Jurkat, Clone E6-1 (cell line): ENCODE data around the gene PDE1A.

ENCODE experiments used
- DNase-seq: peaks from one replicate; pipeline ENCODE4 v3.0.0-alpha.2; 2011; ENCODE audit warnings: low read depth, low spot score
- H3K4me3 ChIP-seq: 2 replicates; pipeline ENCODE4 v1.5.1; 2011; ENCODE audit warnings: mild to moderate bottlenecking, low read length, control low read depth, moderate library complexity

PDE1A gene

DNA sequence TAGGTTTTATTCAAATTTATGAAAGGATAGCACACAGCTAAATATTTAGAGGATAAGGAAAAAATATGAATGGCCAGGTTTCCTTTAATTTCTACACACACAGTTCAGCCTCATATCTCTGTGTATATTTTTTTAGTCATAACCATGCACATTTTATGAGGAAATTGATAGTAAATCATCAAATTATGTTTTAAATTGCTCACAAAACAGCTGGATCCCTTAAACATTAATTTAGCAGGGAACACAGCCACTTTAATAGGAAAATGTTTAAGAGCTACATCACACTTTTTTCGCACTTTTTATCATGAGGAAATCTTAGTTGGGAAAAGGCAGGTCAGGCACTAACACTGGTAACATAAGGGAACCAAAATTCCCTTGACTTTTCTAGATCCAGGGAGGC lies 65.4 kb downstream of the PDE1A start:
- H3K4me3 ChIP-seq: no peak overlapping the region
- no peak for DNase-seq

DNA sequence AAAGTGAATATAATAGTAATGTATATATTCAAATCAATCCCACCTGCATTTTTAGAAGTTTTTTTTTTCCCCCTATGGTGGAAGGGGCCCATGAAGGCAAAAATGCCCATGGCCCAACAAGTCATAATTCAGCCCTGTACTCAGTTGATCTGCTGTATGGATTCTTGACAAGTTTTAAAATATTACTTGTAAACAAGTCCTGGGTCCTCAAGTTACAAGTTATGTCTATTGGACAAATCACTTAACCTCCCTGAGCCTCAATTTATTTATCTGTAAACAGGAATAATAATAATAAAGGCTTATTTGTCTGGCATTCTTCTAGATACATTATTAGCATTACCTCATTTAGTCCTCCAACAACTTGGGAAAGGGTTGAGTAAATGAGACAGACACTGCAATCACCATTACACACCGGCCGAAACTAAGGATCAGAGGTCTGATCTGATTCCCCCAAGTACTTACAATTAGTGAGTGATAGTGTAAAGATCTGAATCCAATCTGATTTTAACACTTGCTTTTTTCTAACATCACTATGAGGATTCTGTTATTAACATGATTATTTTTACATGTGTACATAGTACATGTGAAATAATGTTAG lies 66.1 kb downstream of the PDE1A start:
- DNase-seq: no peak

DNA sequence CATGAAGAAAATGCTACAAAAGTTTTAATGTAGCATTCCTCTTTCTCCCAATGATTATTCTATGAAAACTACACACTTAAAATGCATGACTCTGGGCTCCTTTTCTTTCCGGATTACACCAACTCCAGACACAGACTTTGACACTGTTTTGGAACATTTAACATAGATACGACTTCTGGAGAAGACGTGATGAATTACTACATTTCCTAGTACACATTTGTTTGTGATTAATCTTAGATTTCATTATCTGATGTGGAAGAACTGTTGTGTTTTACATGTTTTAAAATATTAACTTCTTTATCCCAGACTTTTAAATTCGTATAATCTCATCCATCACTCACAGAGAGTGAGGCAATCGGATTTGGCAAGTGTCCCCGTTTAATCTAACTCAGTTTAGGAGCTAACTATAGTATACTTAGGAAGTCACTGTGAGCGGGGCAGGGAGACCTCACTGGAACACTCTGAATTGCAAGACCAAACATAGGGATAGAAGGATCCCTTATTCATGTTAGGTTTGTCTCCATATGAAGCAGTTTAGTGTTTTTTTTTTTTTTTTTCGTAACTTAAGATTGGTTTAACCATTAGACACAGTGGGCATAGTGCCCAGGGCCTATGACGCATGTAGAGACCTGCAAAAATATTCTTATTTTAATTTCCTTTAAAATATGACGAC lies 66.7 kb downstream of the PDE1A start:
- DNase-seq: no peak

More for the DNA sequence above, 66.1 kb downstream of the PDE1A start:
- no peak overlapping the region for H3K4me3 ChIP-seq

DNA sequence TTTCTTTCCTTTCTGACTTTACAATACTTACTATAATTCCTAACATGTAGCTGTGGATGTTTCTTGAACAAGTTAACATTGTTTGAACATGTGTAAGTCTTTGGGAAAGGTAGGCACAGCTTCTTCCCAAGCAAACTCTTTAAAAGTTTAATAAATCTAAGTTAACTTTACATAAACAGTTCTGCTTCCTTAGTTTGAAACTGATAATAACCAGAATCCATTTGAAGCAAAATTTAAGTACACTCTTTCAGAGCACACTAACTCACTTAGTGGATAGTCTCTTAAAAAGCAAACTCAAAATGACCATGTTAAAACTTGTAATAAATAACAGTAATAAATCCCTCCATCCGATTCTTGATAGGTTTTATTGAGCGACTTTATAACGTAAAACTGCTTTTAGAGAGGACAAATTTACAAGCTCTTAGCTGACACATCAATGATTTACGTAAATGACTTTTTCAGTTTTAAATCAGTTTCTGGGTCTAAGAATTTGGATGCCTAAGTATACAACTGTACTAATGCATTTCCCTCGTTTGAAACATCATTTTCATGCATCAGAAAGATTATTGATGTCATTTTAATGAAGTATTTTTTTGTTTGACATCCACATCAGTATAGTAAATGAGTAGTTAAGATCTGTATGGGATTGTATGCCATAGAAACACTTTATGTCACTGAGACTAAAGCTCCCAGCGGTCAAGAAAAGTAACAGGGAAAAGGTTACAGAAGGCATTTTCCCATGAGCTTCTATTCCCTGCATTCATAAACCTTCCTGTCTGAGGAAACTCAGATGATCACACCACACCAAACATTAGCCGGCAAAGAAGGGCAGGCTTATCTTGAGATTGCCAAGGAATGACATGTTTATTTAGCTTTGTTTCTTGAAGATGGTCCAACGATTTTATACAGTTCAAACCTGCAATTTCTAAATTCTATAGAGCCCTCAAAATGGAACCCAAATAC lies 67.5 kb downstream of the PDE1A start:
- H3K4me3 ChIP-seq: no peak overlapping the region
- DNase-seq: no peak

More for the DNA sequence above, 66.7 kb downstream of the PDE1A start:
- H3K4me3 ChIP-seq: no peak overlapping the region

DNA sequence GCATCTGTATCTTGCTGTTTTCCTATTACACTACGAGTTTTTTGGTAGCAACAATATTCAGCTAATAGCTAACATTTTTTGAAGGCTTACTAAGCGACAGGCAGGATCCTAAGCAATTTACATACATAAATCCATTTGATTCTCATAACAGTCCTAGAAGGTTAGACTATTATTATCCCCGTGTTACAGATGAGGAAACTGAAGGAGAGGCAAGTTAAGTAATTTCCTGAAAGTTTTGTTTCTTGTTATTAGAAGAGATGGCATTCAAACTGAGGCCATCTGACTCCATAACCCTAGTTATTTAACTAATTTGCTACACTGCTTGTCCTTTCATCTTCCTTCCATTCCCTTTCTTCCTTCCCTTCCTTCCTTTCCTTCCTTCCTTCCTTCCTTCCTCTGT lies 68.2 kb downstream of the PDE1A start:
- no peak overlapping the region for H3K4me3 ChIP-seq
- no peak for DNase-seq

DNA sequence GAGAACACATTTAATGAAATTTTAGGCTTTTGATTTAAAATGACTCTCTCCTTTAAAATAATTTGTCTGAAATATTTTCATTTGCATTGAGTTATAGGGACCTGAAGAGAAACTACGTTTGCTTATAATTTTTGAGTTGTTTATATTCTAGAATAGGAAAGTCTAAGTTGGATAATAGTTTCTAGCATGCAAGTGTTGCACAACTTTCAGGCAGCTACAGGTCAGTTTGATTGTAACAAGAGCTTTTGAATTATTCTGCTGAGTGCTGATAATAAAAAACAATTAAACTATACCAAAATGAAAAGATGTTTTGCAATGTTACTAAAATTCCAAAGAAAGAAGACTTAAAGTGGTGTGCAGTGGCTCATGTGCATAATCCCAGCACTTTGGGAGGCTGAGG lies 71.0 kb downstream of the PDE1A start:
- no peak overlapping the region for H3K4me3 ChIP-seq
- no peak for DNase-seq

DNA sequence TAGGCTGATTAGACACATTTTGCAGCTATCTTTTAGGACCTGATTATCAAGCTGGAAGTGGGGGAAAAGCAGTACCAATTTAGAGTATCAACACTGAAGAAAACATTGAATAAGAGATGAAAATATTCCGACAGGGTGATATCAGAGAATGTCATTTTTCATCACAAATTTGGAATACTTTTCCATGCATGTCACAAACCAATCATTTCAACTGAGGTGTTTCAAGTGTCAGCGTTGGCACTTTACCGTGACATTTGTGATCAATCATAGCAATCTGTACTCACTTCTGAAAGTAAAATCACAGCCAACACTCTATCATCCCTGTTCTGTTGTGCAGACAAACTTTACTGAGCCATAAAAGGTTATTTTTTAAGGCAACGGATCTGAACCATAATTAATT lies 75.4 kb downstream of the PDE1A start:
- H3K4me3 ChIP-seq: no peak overlapping the region
- DNase-seq: no peak

DNA sequence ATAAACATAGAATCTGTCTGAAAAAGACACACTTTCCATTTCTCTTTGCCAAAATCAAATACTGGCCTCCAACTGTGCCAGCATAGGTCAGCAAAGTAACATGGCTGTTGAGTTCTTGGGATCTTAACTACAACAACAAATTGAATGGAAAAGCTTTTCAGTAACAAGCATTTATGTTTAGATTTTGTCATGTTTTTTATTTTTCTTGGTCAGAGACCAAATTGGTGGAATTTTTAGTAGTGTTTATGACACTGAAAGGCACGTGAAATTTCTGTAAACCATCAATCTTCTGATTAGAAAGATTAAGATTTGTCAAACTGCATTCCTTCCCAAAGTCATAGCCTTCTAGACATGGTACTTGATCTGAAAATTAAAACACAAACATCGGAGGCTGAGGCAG lies 77.6 kb downstream of the PDE1A start:
- no peak overlapping the region for H3K4me3 ChIP-seq
- DNase-seq: no peak

DNA sequence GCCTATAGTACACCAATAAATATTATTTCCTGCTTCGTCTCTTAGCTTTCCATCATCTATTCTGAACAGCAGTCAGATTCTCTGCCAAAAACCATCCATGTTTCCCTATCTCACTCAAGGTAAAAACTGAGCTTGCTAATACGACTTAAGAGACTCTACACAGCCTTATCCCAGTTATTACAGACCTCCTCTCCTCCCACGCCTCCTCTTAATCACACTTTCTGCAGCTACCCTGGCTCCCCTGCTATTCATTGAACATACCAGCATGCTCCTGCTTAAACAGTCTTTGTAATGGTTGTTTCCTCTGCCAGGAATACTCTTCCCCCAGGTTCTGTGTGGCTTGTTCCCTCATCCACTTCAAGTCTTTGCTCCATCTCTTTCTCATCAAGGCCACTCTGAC lies 81.5 kb downstream of the PDE1A start:
- H3K4me3 ChIP-seq: no peak overlapping the region
- no peak for DNase-seq

DNA sequence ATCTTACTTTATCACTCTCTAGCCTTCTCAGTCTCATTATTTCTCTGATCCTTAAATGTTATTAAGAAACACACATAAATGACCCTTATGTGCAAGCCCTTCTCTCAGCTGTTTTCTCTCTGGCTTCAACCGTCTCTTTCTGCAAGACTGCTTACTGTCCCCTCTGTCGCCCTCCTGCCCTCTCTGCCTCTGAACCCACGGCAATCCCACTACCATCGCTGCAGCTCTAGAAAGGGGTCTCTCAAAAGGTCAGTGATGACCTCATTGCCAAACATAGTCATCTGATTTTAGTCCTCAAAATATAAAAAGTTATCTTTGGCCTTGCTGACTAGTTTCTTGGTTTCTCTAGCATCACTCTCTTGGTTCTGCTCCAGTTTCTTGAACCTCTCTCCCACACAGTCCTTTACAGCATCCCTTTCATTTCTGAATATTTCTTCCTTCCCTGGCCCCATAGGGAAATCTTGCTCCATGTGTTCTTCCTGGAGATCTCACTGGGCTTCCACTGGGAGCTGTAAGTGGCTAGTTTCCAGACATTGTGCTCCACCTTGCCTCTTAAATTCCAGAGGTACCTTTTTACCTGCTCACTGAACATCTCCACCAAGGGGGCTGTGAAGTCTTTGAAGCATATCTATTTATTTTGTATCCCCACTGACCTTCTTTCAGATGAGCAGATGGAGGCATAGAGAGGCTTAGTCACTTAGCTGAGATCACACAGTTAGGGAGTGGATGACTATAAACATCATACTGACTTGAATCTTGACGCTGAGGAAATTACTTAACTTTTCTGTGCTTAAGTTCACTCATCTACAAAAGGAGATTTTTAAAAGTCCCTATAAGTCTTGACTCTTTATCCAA lies 96.2 kb downstream of the PDE1A start:
- no peak for DNase-seq

DNA sequence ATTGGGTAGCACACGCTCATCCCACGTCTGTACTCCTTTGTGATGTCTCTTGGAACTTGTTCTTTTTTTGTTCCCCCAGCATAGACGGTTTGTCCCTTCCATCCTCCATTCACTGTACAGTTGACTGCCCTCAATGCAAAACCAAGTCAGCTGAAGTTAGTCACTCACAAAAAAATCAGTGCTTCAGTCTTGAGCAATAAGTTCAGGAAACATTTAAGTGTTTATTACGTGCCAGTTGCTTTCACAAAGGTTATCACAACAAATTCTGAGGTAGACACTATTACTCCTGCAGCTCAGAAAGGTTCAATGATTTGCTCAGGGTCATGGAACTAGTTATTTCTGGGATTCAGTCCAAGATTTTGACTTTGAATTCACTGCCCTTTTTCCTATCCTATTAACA lies 102.2 kb downstream of the PDE1A start:
- no peak overlapping the region for H3K4me3 ChIP-seq
- DNase-seq: no peak

More for the DNA sequence above, 96.2 kb downstream of the PDE1A start:
- H3K4me3 ChIP-seq: no peak overlapping the region

DNA sequence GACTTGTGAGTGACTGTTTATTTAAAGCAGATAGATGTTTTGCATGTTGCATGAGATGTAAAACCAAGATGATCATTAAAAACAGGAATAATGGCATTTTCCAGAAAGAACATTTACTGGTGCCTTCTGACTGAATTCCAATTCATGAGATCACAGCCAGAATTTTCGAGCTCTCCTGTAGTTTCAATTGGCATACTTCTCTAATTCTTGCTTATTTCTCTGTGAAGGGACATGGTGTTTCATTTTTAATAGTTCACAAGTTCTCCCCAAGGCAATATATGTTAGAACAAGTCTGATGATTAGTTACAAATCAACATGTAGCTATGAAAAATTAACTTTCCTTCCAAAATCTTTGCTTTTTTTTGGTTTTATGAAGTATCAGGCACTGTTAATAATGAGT lies 105.7 kb downstream of the PDE1A start:
- DNase-seq: no peak
- H3K4me3 ChIP-seq: no peak overlapping the region

DNA sequence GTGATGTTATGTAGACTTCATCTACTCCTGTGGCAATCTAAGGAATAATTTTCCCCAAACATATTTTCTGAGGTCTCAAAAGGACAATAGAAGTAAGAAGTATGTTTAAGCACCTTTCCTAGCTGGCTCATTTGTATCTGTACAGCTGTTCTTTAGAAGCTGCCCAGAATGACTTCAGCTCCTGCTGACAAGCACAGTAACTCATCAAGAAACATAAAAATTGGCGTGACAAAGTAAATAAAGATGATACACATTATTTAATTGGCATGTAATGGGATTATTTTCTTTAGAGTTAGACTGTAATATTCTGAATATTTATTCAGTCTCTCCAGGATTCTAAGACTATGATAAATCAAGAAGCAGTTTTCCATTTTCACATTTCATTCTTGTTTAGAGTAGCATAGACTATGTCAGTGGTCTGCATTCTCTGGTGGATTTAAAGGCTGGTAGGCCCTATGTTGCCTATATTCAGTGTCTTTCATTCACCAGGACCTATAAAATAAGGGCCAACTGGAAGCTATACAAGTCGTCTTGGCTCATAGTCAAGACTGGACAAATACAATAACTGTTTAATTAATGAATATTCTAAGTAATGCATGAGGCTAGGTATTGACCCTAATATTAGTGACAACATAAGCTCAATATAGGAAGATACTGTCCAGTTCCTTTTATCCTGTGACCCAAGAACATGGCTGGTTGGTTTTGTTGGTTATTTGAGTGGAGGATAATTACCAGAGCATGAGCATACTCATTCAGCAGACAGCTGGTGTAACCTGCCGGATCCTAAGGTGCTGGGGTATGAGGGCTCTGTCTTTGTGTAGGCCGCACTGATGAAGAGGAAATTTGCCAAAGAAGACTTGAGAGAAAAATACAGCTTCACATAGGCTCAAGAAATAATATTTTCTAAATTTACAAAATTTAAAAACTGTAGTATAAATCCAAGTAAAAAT lies 107.0 kb downstream of the PDE1A start:
- H3K4me3 ChIP-seq: no peak overlapping the region
- DNase-seq: no peak

DNA sequence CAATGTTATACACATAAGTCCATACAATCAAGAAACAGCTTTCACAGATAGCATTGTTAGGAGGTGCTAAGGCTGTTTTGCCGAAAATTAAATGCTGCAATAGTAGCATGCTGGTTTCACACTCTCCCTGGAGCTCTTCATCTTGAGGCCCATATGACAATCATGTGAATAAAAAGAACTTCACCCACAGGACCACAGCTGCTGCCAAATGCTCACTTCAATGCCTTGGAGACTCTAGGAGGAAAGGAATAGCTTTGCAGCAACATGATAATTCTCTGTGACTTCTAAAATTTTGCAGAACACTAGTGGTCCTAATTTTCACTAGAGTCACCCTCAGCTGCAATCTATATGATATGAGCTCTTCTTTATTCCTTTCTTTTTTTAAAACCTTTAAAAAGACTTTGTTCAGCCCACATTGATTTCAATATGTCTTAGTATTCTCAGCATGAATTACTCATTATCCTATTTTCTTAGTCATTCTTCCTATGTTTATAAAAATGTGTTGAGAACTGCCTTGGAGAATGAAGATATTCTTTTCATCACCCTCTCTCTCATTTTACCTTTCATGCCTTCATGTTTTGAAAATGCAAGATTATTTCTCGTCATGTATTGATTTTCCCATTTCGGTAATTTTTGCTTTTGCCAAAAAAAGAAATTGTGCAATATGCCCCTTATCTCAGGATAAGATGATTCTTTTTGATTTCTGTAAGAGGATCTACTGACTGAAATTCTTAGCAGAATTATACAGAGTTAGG lies 108.2 kb downstream of the PDE1A start:
- no peak for DNase-seq
- H3K4me3 ChIP-seq: no peak overlapping the region

DNA sequence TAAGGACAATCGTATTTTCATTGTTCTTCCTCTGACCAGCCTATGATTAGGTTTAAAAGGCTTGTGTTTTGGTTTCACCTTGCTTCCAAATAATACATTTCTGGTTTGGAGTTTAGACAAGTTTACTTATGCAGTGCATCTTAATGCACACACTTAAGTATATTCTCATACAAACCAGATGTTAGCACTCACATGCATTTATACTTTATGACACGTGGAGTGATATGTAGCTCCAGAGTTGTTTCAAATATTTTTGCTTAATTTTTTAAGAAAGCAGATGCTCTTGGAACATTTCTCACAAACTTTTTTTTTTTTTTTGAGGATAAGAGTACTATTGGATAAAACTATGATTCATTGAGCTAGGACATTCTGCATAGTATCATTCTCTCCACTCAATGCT lies 109.9 kb downstream of the PDE1A start:
- H3K4me3 ChIP-seq: no peak overlapping the region
- DNase-seq: no peak

DNA sequence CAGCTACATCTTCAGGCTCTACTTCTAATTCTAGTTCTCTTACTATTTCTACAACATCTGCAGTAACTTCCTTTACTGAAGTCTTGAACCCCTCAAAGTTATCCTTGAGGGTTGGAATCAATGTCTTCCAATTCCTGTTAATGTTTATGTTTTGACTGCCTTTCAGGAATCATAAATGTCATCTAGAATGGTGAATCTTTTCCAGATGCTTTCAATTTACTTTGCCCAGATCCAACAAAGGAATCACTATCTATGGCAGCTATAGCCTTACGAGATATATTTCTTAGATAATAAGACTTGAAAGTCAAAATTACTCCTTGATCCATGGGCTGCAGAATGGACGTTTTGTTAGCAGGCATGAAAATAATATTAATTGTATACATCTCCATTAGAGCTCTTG lies 123.9 kb downstream of the PDE1A start:
- no peak for DNase-seq

DNA sequence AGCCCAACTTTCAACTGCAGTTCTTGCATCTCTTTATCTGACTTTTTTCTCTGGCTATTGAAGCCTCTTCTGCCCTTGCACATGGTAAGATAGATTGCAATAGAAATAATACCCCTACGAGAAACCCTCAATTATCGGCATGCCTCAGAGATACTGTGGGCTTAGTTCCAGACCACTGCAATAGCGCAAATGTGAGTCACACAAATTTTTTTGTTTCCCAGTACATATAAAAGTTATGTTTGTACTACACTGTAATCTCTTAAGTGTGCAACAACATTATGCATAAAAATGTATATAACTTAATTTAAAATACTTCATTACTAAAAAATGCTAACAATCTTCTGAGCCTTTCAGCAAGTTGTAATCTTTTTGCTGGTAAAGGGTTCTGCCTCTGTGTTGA lies 124.7 kb downstream of the PDE1A start:
- no peak overlapping the region for H3K4me3 ChIP-seq
- DNase-seq: no peak

More for the DNA sequence above, 123.9 kb downstream of the PDE1A start:
- no peak overlapping the region for H3K4me3 ChIP-seq
